GM18517 (cell line): Measurements from ENCODE around the gene SLC18A2.

Experiments
- ATAC-seq: cut with Tn5 transposase; IDR thresholded peaks from one replicate; pipeline ENCODE4 v1.9.1; 2021; ENCODE audit warnings: mild to moderate bottlenecking, moderate library complexity; ENCODE audit not compliant: unreplicated experiment

Gene SLC18A2

GRCh38 chr10:117237401-117237991 is 3.4 kb upstream of the SLC18A2 start:
- no peak for ATAC-seq

- no peak for ATAC-seq
Observed at GRCh38 chr10:117239051-117239450, 1.9 kb upstream of the SLC18A2 start.

GRCh38 chr10:117239721-117240620 is 943 bp upstream of the SLC18A2 start:
- no peak for ATAC-seq

GRCh38 chr10:117241541-117242462 is 888 bp downstream of the SLC18A2 start:
- ATAC-seq, result no peak

- no peak for ATAC-seq
Observed at GRCh38 chr10:117242463-117242832, 1.5 kb downstream of the SLC18A2 start.

- ATAC-seq, result no peak
Observed at GRCh38 chr10:117246997-117247671, 6.2 kb downstream of the SLC18A2 start.

GRCh38 chr10:117248750-117249465 is 8.0 kb downstream of the SLC18A2 start:
- ATAC-seq, result no peak

GRCh38 chr10:117249493-117250093 is 8.7 kb downstream of the SLC18A2 start:
- no peak for ATAC-seq

GRCh38 chr10:117250411-117250810 is 9.5 kb downstream of the SLC18A2 start:
- no peak for ATAC-seq

- no peak for ATAC-seq
Observed at GRCh38 chr10:117253908-117254307, 13.0 kb downstream of the SLC18A2 start.

GRCh38 chr10:117254338-117254737 is 13.4 kb downstream of the SLC18A2 start:
- no peak for ATAC-seq

- ATAC-seq, result no peak
Observed at GRCh38 chr10:117254774-117255735, 14.1 kb downstream of the SLC18A2 start.

- ATAC-seq, result no peak
Observed at GRCh38 chr10:117255835-117256460, 15.0 kb downstream of the SLC18A2 start.

- no peak for ATAC-seq
Observed at GRCh38 chr10:117256910-117257309, 16.0 kb downstream of the SLC18A2 start.

GRCh38 chr10:117257721-117258120 is 16.8 kb downstream of the SLC18A2 start:
- ATAC-seq, result no peak

GRCh38 chr10:117259279-117259678 is 18.4 kb downstream of the SLC18A2 start:
- no peak for ATAC-seq

GRCh38 chr10:117260084-117260483 is 19.2 kb downstream of the SLC18A2 start:
- ATAC-seq, result no peak

GRCh38 chr10:117261501-117261900 is 20.6 kb downstream of the SLC18A2 start:
- ATAC-seq, result no peak
